GM12891 (cell line): Measurements from ENCODE around the gene BRCA2.

ENCODE experiments used
- POLR2A ChIP-seq: IDR thresholded peaks from 2 replicates; pipeline ENCODE4 v1.6.1; 2011; ENCODE audit warnings: low read depth, low read length, control low read depth
- POLR2AphosphoS5 ChIP-seq: IDR thresholded peaks from 2 replicates; pipeline ENCODE4 v1.6.1; 2011; ENCODE audit warnings: low read depth, low read length, control low read depth

DNA sequence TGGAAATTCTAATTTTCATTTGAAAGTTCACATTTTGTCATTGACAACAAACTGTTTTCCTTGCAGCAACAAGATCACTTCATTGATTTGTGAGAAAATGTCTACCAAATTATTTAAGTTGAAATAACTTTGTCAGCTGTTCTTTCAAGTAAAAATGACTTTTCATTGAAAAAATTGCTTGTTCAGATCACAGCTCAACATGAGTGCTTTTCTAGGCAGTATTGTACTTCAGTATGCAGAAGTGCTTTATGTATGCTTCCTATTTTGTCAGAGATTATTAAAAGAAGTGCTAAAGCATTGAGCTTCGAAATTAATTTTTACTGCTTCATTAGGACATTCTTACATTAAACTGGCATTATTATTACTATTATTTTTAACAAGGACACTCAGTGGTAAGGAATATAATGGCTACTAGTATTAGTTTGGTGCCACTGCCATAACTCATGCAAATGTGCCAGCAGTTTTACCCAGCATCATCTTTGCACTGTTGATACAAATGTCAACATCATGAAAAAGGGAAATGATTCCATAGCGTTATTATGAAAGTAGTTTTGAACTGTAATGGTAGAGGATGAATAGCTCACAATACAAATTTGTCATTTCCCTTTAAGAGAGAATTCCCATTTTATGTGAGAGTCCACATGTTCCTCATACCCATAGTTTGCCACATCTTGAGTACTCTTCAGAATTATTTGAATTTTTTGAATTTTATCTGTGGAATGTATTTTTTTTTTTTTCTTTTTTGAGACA is 2.6 kb downstream of the BRCA2 start:
- TF ChIP-seq POLR2A (no peak), POLR2AphosphoS5 (no peak)
